ENCODE measurements around the gene PLEKHB1.

PLEKHB1 gene

GRCh38 chr11:73651252-73651651 lies 4.9 kb downstream of the PLEKHB1 start:
- no peaks in the 10 kb centered on the region for H3K79me2 ChIP-seq (ENCODE audit: control insufficient read depth, low read length)
- H3F3A ChIP-seq (ENCODE audit: control insufficient read depth, insufficient read depth): no peaks in the 10 kb centered on the region
- TF ChIP-seq CTCF (IDR thresholded peaks at IDR 0.05; ENCODE audit: low read depth, low read length, poor library complexity, severe bottlenecking) (no peak), EZH2phosphoT487 (IDR thresholded peaks at IDR 0.05; ENCODE audit: borderline replicate concordance, low read length) (no peak)
- H3K4me2 ChIP-seq (ENCODE audit: low read length): no peak overlapping the region
- H3K4me1 ChIP-seq (ENCODE audit: control insufficient read depth, low read length): peaks cover 30% of the 10 kb centered on the region
- no peaks in the 10 kb centered on the region for H3K9me3 ChIP-seq (ENCODE audit: control insufficient read depth, insufficient read depth, low read length)
- H3K27ac ChIP-seq (ENCODE audit: low read depth, low read length): no peak overlapping the region
- no peak overlapping the region for H3K4me3 ChIP-seq (ENCODE audit: low read length)
- no peaks in the 10 kb centered on the region for H3K36me3 ChIP-seq (ENCODE audit: control insufficient read depth, low read length)
- peaks cover 10% of the 10 kb centered on the region for H3K27me3 ChIP-seq (ENCODE audit: control insufficient read depth, low read length)
- H4K20me1 ChIP-seq (ENCODE audit: control insufficient read depth, insufficient read depth, low read depth, low read length): no peaks in the 10 kb centered on the region
- no peaks in the 10 kb centered on the region for H3K9me2 ChIP-seq (replicated peaks; ENCODE audit: control insufficient read depth, low read length)

GRCh38 chr11:73651661-73652045 lies 5.3 kb downstream of the PLEKHB1 start:
- TF ChIP-seq CTCF (IDR thresholded peaks at IDR 0.05; ENCODE audit: low read depth, low read length, poor library complexity, severe bottlenecking) (no peak), EZH2phosphoT487 (IDR thresholded peaks at IDR 0.05; ENCODE audit: borderline replicate concordance, low read length) (no peak)
- Histone ChIP-seq H3K27me3 (ENCODE audit: control insufficient read depth, low read length) (peaks cover 10% of the 10 kb centered on the region), H3K27ac (ENCODE audit: low read depth, low read length) (no peak overlapping the region), H3K4me3 (ENCODE audit: low read length) (no peak overlapping the region), H3K79me2 (ENCODE audit: control insufficient read depth, low read length) (no peaks in the 10 kb centered on the region), H3F3A (ENCODE audit: control insufficient read depth, insufficient read depth) (no peaks in the 10 kb centered on the region), H3K36me3 (ENCODE audit: control insufficient read depth, low read length) (no peaks in the 10 kb centered on the region), H3K9me3 (ENCODE audit: control insufficient read depth, insufficient read depth, low read length) (no peaks in the 10 kb centered on the region), H3K9me2 (replicated peaks; ENCODE audit: control insufficient read depth, low read length) (no peaks in the 10 kb centered on the region), H3K4me1 (ENCODE audit: control insufficient read depth, low read length) (peaks cover 26% of the 10 kb centered on the region), H3K4me2 (ENCODE audit: low read length) (no peak overlapping the region), H4K20me1 (ENCODE audit: control insufficient read depth, insufficient read depth, low read depth, low read length) (no peaks in the 10 kb centered on the region)

GRCh38 chr11:73652046-73652730 lies 5.8 kb downstream of the PLEKHB1 start:
- Histone ChIP-seq H3K4me2 (ENCODE audit: low read length) (no peak overlapping the region), H3F3A (ENCODE audit: control insufficient read depth, insufficient read depth) (no peaks in the 10 kb centered on the region), H3K36me3 (ENCODE audit: control insufficient read depth, low read length) (no peaks in the 10 kb centered on the region), H3K79me2 (ENCODE audit: control insufficient read depth, low read length) (no peaks in the 10 kb centered on the region), H4K20me1 (ENCODE audit: control insufficient read depth, insufficient read depth, low read depth, low read length) (no peaks in the 10 kb centered on the region), H3K27me3 (ENCODE audit: control insufficient read depth, low read length) (peaks cover 10% of the 10 kb centered on the region), H3K9me2 (replicated peaks; ENCODE audit: control insufficient read depth, low read length) (no peaks in the 10 kb centered on the region), H3K9me3 (ENCODE audit: control insufficient read depth, insufficient read depth, low read length) (no peaks in the 10 kb centered on the region), H3K27ac (ENCODE audit: low read depth, low read length) (no peak overlapping the region), H3K4me1 (ENCODE audit: control insufficient read depth, low read length) (peaks cover 21% of the 10 kb centered on the region), H3K4me3 (ENCODE audit: low read length) (no peak overlapping the region)
- no peak for TF ChIP-seq CTCF (IDR thresholded peaks at IDR 0.05; ENCODE audit: low read depth, low read length, poor library complexity, severe bottlenecking)
- no peak for TF ChIP-seq EZH2phosphoT487 (IDR thresholded peaks at IDR 0.05; ENCODE audit: borderline replicate concordance, low read length)
